HepG2 (cell line): Measurements from ENCODE around the gene OPA3. TPM values are rescaled to one million over a fixed set of nuclear protein-coding genes. Genes with fewer than 3 reads are reported as not detected.
A peak's percentile ranks its signal among the peaks of the same experiment; 100 is the strongest.

Experiments
- IRF2 ChIP-seq: IDR thresholded peaks from 2 replicates; pipeline ENCODE4 v1.6.1; 2018; ENCODE audit warnings: missing genetic modification reagents, missing compliant biosample characterization
- KLF16 ChIP-seq, 2 experiments: sonication (generic) in 1 of 2; formaldehyde crosslinking in 1 of 2; IDR thresholded peaks; 2 replicates each; pipeline versions ENCODE4 v1.6.1 to v1.8.0; 2016 to 2023; ENCODE audit warnings: missing genetic modification reagents in 2 of 2, missing compliant biosample characterization in 1 of 2
- KLF6 ChIP-seq: IDR thresholded peaks from 2 replicates; pipeline ENCODE4 v1.8.0; 2016; ENCODE audit warnings: missing biosample characterization, missing genetic modification reagents
- KLF9 ChIP-seq: IDR thresholded peaks from 2 replicates; pipeline ENCODE4 v1.6.1; 2016; ENCODE audit warnings: low read depth
- NONO ChIP-seq, 2 experiments: fragments of 450-650 bp in 1 of 2; sonication (generic) in 1 of 2; formaldehyde crosslinking in 1 of 2; IDR thresholded peaks in 1 of 2; conservative IDR thresholded peaks in 1 of 2; 2 replicates each; pipeline versions ENCODE4 v1.6.1 to v1.8.0; 2017 to 2022; ENCODE audit warnings: mild to moderate bottlenecking in 1 of 2, missing genetic modification reagents in 1 of 2, moderate library complexity in 1 of 2
- PCBP2 ChIP-seq: fragments of 200-400 bp; formaldehyde crosslinking; optimal IDR thresholded peaks from 2 replicates; pipeline ENCODE3; 2018; ENCODE audit warnings: low read length, low read depth; ENCODE audit not compliant: poor library complexity, severe bottlenecking
- PPARG ChIP-seq: conservative IDR thresholded peaks from 2 replicates; pipeline ENCODE4 v1.6.1; 2016; ENCODE audit warnings: missing biosample characterization, missing genetic modification reagents
- RBM22 ChIP-seq: fragments of 200-400 bp; formaldehyde crosslinking; optimal IDR thresholded peaks from 2 replicates; pipeline ENCODE3; 2017; ENCODE audit warnings: mild to moderate bottlenecking, low read length, moderate library complexity
- RFXAP ChIP-seq: sonication (generic); formaldehyde crosslinking; IDR thresholded peaks from 2 replicates; pipeline ENCODE4 v1.4.0; 2020; ENCODE audit warnings: missing genetic modification reagents, borderline replicate concordance
- SOX13 ChIP-seq, 3 experiments: fragments of 450-650 bp in 1 of 3; sonication (generic) in 1 of 3; formaldehyde crosslinking in 1 of 3; IDR thresholded peaks in 2 of 3; conservative IDR thresholded peaks in 1 of 3; 2 replicates each; pipeline versions ENCODE4 v1.5.0 to v1.6.1; 2016 to 2020; ENCODE audit warnings: antibody characterized with exemption in 1 of 3, mild to moderate bottlenecking in 1 of 3, missing compliant biosample characterization in 1 of 3, missing genetic modification reagents in 1 of 3, moderate library complexity in 1 of 3
- ZNF367 ChIP-seq: sonication (generic); formaldehyde crosslinking; IDR thresholded peaks from 2 replicates; pipeline ENCODE4 v1.4.0; 2020; ENCODE audit warnings: missing genetic modification reagents, borderline replicate concordance
- ZNF407 ChIP-seq: sonication (generic); formaldehyde crosslinking; IDR thresholded peaks from one replicate; pipeline ENCODE4 v1.5.1; 2020; ENCODE audit warnings: mild to moderate bottlenecking, missing genetic modification reagents; ENCODE audit errors: not compliant biosample characterization
- polyA plus RNA-seq, 8 experiments: library from polyadenylated mRNA; depleted of rRNA in 3 of 8; stranded (reverse) in 7 of 8; unstranded in 1 of 8; fragments of >200 nt; fragmentation: Illumina TruSeq in 4 of 8; extraction: Trizol in 4 of 8; gene quantifications; 2 replicates each; pipeline versions ENCODE4 v1.2.1 to v1.2.3, GENCODE V29; 2011 to 2016; ENCODE audit warnings: low read depth in 4 of 8, missing spikeins in 1 of 8, mixed read lengths in 1 of 8; ENCODE audit not compliant: insufficient read depth in 1 of 8
- total RNA-seq, 5 experiments: library from RNA; depleted of rRNA; stranded (reverse); fragments of >200 nt; fragmentation: Illumina TruSeq; extraction: Trizol; gene quantifications; 2 replicates each; pipeline ENCODE4 v1.2.3, GENCODE V29; 2016; ENCODE audit warnings: low read depth in 1 of 5
- TF ChIP-seq, protein P1 (sequence below): sonication (generic); formaldehyde crosslinking; IDR thresholded peaks from 2 replicates; pipeline ENCODE4 v1.4.0; 2020; ENCODE audit warnings: mild to moderate bottlenecking, missing genetic modification reagents
- TF ChIP-seq, protein P2 (sequence below): sonication (generic); formaldehyde crosslinking; IDR thresholded peaks from 2 replicates; pipeline ENCODE4 v1.8.0; 2022; ENCODE audit warnings: mild to moderate bottlenecking, missing genetic modification reagents, borderline replicate concordance

Gene OPA3
- total and polyA plus RNA-seq, 2 of the 13 experiments (the other 11 are each of a cell fraction or from before 2014, with no cell fraction given): 8.3 to 17.7 TPM

DNA sequence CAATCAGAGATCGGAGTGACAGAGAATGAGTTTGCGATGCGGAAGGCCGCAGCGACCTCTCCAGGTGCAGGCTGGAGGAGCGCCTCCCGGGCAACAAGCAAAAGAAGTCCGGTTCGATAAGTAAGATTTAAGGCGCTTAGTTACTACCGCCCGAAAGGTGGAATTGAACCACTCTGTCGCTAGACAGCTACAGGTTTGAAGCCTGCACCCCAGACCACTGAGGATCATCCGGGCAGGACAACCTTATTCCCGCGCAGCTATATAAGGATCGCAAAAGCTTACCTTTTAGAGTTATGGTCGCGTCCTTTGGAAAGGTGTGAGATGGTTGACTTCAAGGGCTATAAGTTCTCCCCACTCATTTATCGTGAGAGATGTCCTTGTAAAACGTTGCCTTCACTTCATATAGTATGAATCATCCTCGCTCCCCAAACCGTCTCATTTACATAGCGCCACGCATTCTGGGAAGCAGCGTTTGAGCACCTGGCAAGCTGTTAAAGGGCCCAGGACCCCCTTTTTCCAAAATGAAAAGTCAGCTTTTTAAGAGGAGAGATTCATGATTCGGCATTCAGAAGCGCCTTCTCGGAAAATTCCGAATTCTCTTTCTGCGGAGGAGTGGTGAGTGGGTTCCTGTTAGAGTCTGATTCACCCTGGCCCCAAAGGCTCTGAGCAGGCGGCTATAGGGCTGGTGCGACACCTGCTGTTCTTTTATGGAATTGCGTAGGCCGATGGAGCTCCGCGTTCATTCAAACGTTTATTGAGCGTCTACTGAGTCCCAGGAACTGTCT lies 106.0 kb downstream of the OPA3 start (continued):
- TF ChIP-seq ZNF407 (CRISPR knock-in tag): no peak
- no peak for TF ChIP-seq PCBP2
- TF ChIP-seq PPARG (CRISPR knock-in tag): peak; percentile 25; the same call in 1 of the 2 replicates
- TF ChIP-seq, protein P1, sequence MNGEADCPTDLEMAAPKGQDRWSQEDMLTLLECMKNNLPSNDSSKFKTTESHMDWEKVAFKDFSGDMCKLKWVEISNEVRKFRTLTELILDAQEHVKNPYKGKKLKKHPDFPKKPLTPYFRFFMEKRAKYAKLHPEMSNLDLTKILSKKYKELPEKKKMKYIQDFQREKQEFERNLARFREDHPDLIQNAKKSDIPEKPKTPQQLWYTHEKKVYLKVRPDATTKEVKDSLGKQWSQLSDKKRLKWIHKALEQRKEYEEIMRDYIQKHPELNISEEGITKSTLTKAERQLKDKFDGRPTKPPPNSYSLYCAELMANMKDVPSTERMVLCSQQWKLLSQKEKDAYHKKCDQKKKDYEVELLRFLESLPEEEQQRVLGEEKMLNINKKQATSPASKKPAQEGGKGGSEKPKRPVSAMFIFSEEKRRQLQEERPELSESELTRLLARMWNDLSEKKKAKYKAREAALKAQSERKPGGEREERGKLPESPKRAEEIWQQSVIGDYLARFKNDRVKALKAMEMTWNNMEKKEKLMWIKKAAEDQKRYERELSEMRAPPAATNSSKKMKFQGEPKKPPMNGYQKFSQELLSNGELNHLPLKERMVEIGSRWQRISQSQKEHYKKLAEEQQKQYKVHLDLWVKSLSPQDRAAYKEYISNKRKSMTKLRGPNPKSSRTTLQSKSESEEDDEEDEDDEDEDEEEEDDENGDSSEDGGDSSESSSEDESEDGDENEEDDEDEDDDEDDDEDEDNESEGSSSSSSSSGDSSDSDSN (CRISPR knock-in tag): peak; percentile 75
- TF ChIP-seq KLF6 (CRISPR knock-in tag): peak; percentile 67; the same call in 1 of the 2 replicates
- peak; percentile 76 for TF ChIP-seq RFXAP
- no peak for TF ChIP-seq KLF9 (CRISPR knock-in tag)
- TF ChIP-seq SOX13 (IDR thresholded peaks at IDR 0.05): no peak
- peak in 1 of 2 experiments; percentile 25; a peak in 1 of 4 replicates for TF ChIP-seq SOX13 (CRISPR knock-in tag; conservative IDR thresholded peaks at IDR 0.05 in 1 of 2, IDR thresholded peaks at IDR 0.05 in 1 of 2)
- TF ChIP-seq, protein P2, sequence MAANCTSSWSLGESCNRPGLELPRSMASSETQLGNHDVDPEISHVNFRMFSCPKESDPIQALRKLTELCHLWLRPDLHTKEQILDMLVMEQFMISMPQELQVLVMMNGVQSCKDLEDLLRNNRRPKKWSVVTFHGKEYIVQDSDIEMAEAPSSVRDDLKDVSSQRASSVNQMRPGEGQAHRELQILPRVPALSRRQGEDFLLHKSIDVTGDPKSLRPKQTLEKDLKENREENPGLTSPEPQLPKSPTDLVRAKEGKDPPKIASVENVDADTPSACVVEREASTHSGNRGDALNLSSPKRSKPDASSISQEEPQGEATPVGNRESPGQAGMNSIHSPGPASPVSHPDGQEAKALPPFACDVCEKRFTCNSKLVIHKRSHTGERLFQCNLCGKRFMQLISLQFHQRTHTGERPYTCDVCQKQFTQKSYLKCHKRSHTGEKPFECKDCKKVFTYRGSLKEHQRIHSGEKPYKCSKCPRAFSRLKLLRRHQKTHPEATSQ: 0 out of 2 replicates have a peak, but pooled peaks have one; percentile 34
- TF ChIP-seq KLF16 (CRISPR knock-in tag; IDR thresholded peaks at IDR 0.05): peak in 1 of 2 experiments; percentile 89; a peak in 1 of 4 replicates
- no peak for TF ChIP-seq NONO (IDR thresholded peaks at IDR 0.05)
- TF ChIP-seq NONO (CRISPR knock-in tag; conservative IDR thresholded peaks at IDR 0.05): peak; percentile 78
- peak; percentile 83; the same call in 1 of the 2 replicates for TF ChIP-seq IRF2 (CRISPR knock-in tag)
- TF ChIP-seq ZNF367 (CRISPR knock-in tag): 0 out of 2 replicates have a peak, but pooled peaks have one; percentile 20
- peak; percentile 64 for TF ChIP-seq RBM22
